Measurements from ENCODE around the gene SNRPA1. TPM values are rescaled to one million over a fixed set of nuclear protein-coding genes. Genes with fewer than 3 reads are reported as not detected.

Gene SNRPA1
- total and polyA plus RNA-seq, 2 of the 13 experiments (the other 11 are each of a cell fraction or from before 2014, with no cell fraction given), result 41.2 to 108 TPM

- ChIA-PET CTCF (ENCODE audit: low intra/inter-chr PET ratio, low total read pairs) (no interaction called here), POLR2A (no interaction called here)
- no peak for ATAC-seq
- peaks cover 26% of the 10 kb centered on the region for H3K4me1 ChIP-seq (ENCODE audit: insufficient read depth, low read length)
- H3K4me3 ChIP-seq (replicated peaks in 1 of 3; ENCODE audit: insufficient read depth in 1 of 3, low read depth in 2 of 3, low read length in 3 of 3), result no peak overlapping the region
- no peak for FAIRE-seq
- no peaks in the 10 kb centered on the region for H3K9me3 ChIP-seq (ENCODE audit: low read length)
- WGBS (ENCODE audit: low lambda C conversion rate), result 94% methylated on average over 21 of the region's 21 CpGs
- no peaks in the 10 kb centered on the region for H3K79me2 ChIP-seq (ENCODE audit: insufficient read depth, low read length)
- in situ Hi-C loops (cut with HindIII; ENCODE audit: extremely low pct_ligation_motif_present, low pct_unique_long_range_greater_than_20kb), result no loop called here
- intact Hi-C loops (cut with micrococcal nuclease; ENCODE audit: unreplicated experiment), result no loop called here
- peaks cover 20 to 65% of the 10 kb centered on the region in 2 experiments; a peak in 4 of 5 replicates for H3K36me3 ChIP-seq (replicated peaks in 1 of 2; ENCODE audit: control insufficient read depth in 1 of 2, insufficient read depth in 2 of 2, low read length in 2 of 2)
- no peak overlapping the region for H3K4me2 ChIP-seq (ENCODE audit: low read depth, low read length)
- no TSS peak for BruUV-seq (replicated peaks)
- H3K27ac ChIP-seq (ENCODE audit: extremely low read length, insufficient read depth, low read length), result no peak overlapping the region
- no peak for DNase-seq (ENCODE audit: low spot score)
- no peak for TF ChIP-seq MZF1 (CRISPR knock-in tag; IDR thresholded peaks at IDR 0.05; ENCODE audit: borderline replicate concordance)
- no peak for TF ChIP-seq CEBPB (IDR thresholded peaks at IDR 0.05; ENCODE audit: borderline replicate concordance, low read depth, low read length)
- no peak for TF ChIP-seq ZNF784 (CRISPR knock-in tag; IDR thresholded peaks at IDR 0.05; ENCODE audit: borderline replicate concordance)
- TF ChIP-seq ZNF160 (CRISPR knock-in tag; IDR thresholded peaks at IDR 0.05), result no peak
- no peak for TF ChIP-seq NFYC (CRISPR knock-in tag; IDR thresholded peaks at IDR 0.05)
- TF ChIP-seq HHEX (CRISPR knock-in tag; IDR thresholded peaks at IDR 0.05), result no peak
- TF ChIP-seq ZKSCAN1 (IDR thresholded peaks at IDR 0.05; ENCODE audit: low read length), result no peak
- no peak for TF ChIP-seq ZBTB1 (CRISPR knock-in tag; IDR thresholded peaks at IDR 0.05; ENCODE audit: borderline replicate concordance)
- no peak for TF ChIP-seq PRDM15 (CRISPR knock-in tag; IDR thresholded peaks at IDR 0.05)
- no peak for TF ChIP-seq ESRRA (CRISPR knock-in tag; IDR thresholded peaks at IDR 0.05; ENCODE audit: low read depth)
- no peak overlapping the region for H2AFZ ChIP-seq (ENCODE audit: low read length)
- H3K27me3 ChIP-seq (ENCODE audit: control insufficient read depth in 1 of 2, insufficient read depth in 2 of 2, low read length in 2 of 2), result no peaks in the 10 kb centered on the region
- no peaks in the 10 kb centered on the region for H4K20me1 ChIP-seq (ENCODE audit: insufficient read depth, low read length)
- H3K9ac ChIP-seq (ENCODE audit: insufficient read depth, low read depth, low read length), result no peak overlapping the region
Observed at GRCh38 chr15:101322016-101322695, 27.1 kb upstream of the SNRPA1 start.

All from HepG2 (cell line).